RWPE2 (cell line): ENCODE data around the gene CTNNA1.
"Not testable (repeated sequence)": the region's sequence is repeated elsewhere in the genome, so short reads cannot be mapped to it uniquely, and the experiment has no call there.

Source experiments
- ATAC-seq: fragments of 200-7000 bp; cut with Tn5 transposase; 3 replicates; pipeline ENCODE4 v1.9.1; 2021; ENCODE audit warnings: low read depth
- DNase-seq: peaks from one replicate; pipeline ENCODE4 v3.0.0-alpha.2; 2020; ENCODE audit warnings: low spot score
- H3K27ac ChIP-seq: fragments of 450-650 bp; 2 replicates; pipeline ENCODE4 v1.5.1; 2017; ENCODE audit warnings: mild to moderate bottlenecking; ENCODE audit not compliant: poor library complexity, severe bottlenecking
- H3K27me3 ChIP-seq: fragments of 250-450 bp; sonication (Bioruptor Pico); 2 replicates; pipeline ENCODE4 v1.5.1; 2021; ENCODE audit warnings: mild to moderate bottlenecking, moderate library complexity; ENCODE audit not compliant: insufficient read depth, poor library complexity, severe bottlenecking
- H3K36me3 ChIP-seq: fragments of 250-450 bp; sonication (Bioruptor Pico); 2 replicates; pipeline ENCODE4 v1.5.1; 2020; ENCODE audit warnings: low read depth, mild to moderate bottlenecking, moderate library complexity
- H3K4me1 ChIP-seq: fragments of 250-450 bp; sonication (Bioruptor Pico); 2 replicates; pipeline ENCODE4 v1.5.1; 2021; ENCODE audit warnings: mild to moderate bottlenecking, moderate library complexity; ENCODE audit not compliant: insufficient read depth, poor library complexity, severe bottlenecking
- H3K4me3 ChIP-seq: fragments of 250-450 bp; sonication (Bioruptor Pico); 2 replicates; pipeline ENCODE4 v1.5.1; 2021; ENCODE audit warnings: mild to moderate bottlenecking, moderate library complexity; ENCODE audit not compliant: severe bottlenecking
- H3K9me3 ChIP-seq: fragments of 250-450 bp; sonication (Bioruptor Pico); 2 replicates; pipeline ENCODE4 v1.5.1; 2021; ENCODE audit warnings: mild to moderate bottlenecking, moderate library complexity; ENCODE audit not compliant: severe bottlenecking
- TF ChIP-seq, protein P1 (sequence below): fragments of 450-650 bp; IDR thresholded peaks from one replicate; pipeline ENCODE4 v1.5.1; 2017; ENCODE audit warnings: mild to moderate bottlenecking, moderate library complexity; ENCODE audit not compliant: poor library complexity, severe bottlenecking

CTNNA1 gene

DNA sequence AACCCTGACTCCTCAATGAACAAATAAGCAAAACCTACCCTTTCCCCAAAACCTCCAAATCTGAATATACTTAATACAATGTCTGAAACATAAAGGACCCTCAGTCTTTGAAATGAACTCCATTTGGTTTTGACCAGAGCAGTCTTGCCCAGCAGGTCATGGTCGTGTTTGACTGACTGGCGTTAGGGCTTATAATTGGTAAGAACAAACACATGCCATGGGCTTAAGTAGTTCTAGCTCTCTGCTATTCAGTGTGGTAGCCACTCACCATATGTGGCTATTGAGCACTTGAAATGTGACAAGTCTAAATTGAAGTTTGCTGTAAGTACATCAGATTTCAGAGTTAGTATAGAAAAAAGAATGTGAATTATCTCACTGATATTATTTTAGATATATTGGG lies 79.9 kb downstream of the CTNNA1 start:
- Histone ChIP-seq H3K36me3 (peaks cover 57% of the 10 kb centered on the region), H3K4me3 (no peak overlapping the region), H3K27ac (no peak overlapping the region), H3K4me1 (no peaks in the 10 kb centered on the region), H3K9me3 (peaks cover 7% of the 10 kb centered on the region), H3K27me3 (no peaks in the 10 kb centered on the region)
- ATAC-seq (no peak), DNase-seq (no peak)
- TF ChIP-seq, protein P1, sequence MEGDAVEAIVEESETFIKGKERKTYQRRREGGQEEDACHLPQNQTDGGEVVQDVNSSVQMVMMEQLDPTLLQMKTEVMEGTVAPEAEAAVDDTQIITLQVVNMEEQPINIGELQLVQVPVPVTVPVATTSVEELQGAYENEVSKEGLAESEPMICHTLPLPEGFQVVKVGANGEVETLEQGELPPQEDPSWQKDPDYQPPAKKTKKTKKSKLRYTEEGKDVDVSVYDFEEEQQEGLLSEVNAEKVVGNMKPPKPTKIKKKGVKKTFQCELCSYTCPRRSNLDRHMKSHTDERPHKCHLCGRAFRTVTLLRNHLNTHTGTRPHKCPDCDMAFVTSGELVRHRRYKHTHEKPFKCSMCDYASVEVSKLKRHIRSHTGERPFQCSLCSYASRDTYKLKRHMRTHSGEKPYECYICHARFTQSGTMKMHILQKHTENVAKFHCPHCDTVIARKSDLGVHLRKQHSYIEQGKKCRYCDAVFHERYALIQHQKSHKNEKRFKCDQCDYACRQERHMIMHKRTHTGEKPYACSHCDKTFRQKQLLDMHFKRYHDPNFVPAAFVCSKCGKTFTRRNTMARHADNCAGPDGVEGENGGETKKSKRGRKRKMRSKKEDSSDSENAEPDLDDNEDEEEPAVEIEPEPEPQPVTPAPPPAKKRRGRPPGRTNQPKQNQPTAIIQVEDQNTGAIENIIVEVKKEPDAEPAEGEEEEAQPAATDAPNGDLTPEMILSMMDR: no peak

DNA sequence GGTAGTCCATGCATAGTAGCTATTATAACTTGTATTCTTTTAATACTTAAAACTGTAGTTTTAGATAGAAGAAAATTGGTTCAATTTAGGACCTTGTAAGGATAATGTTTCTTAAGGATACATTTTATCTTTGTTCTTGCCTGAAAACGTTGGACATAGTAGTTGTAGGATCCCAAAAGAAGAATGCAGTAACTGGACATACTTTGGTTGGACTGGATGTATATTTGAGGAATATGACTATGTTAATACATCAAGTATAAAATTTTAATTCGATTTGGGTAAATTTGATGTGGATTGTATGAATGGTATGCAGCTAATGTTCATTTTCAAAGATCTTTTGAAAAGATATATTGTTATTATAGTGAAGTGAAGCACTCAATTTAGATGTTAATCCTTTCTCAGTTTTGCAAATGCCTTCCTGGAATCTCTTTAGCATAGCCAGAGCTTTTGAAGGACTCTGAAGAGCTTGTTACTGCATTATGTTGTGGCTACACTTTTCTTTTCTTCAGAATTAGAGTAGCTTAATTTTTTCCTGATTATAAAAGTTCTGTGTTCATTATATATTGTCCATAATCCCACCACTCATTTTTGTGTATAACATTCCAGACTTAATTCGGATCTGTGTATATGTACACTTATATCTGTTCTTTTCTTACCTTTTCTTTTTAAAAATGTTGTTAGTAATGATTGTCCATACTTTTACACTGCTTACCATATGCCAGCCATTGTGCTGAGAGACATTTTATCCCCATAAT lies 80.7 kb downstream of the CTNNA1 start:
- Histone ChIP-seq H3K4me3 (no peak overlapping the region), H3K27ac (no peak overlapping the region), H3K9me3 (peaks cover 7% of the 10 kb centered on the region), H3K27me3 (no peaks in the 10 kb centered on the region), H3K4me1 (no peaks in the 10 kb centered on the region), H3K36me3 (peaks cover 54% of the 10 kb centered on the region)
- TF ChIP-seq, protein P1: no peak
- ATAC-seq: no peak
- no peak for DNase-seq

DNA sequence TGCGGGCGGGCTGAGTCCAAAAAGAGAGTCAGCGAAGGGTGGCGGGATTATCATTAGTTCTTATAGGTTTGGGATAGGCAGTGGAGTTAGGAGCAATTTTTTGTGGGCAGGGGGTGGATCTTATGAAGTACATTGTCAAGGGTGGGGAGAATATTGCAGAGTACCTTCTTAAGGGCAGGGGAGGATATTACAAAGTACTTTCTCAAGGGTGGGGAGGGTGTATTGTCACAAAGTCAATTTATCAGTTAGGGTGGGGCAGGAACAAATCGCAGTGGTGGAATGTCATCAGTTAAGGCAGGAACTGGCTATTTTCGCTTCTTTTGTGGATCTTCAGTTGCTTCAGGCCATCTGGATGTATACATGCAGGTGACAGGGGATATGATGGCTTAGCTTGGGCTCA lies 81.6 kb downstream of the CTNNA1 start:
- H3K4me3 ChIP-seq, DNase-seq, ATAC-seq, H3K4me1 ChIP-seq, H3K27me3 ChIP-seq, H3K9me3 ChIP-seq, H3K27ac ChIP-seq: not testable (repeated sequence)
- peaks cover 48% of the 10 kb centered on the region for H3K36me3 ChIP-seq

DNA sequence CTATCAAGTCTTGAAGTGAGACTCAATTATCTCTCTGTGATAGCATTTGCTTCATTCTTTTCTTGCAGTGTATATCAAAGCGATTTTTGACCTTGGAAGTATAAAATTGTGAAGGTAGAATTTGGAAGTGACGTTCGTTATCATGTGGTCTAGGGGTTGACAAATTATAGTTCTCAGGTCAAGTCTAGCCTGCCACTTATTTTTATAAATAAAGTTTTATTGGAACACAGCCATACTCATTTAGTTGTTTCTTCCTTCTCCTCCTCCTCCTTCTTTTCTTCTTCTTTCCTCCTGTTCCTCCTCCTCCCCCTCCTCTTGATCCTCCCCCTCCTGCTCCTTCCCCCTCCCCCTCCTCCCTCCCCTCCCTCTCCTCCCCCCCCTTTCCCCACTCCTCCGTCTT lies 83.9 kb downstream of the CTNNA1 start:
- TF ChIP-seq, protein P1: no peak
- DNase-seq: no peak
- Histone ChIP-seq H3K27me3 (no peaks in the 10 kb centered on the region), H3K4me1 (peaks cover under 1% of the 10 kb centered on the region), H3K36me3 (peaks cover 41% of the 10 kb centered on the region), H3K27ac (no peak overlapping the region), H3K4me3 (no peak overlapping the region), H3K9me3 (peaks cover 7% of the 10 kb centered on the region)
- ATAC-seq: no peak

DNA sequence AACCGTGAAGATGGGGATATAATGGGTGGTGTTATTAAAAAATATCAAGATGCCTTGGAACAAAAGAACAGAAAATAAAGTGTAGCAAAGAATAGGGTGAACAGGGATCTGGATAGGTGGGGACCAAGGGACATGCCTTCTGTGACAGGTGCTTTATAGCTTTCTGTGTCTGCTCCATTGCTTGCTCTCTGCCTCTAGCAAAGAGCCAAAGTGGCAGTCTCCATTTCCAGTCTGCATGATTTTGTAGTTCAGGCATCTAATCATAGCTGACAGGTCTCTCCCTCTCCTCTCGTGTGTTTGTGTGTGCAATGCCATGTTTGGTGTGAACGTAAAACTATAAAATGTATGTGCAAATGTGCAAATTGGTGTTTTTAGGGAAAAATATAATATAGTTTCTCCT lies 86.9 kb downstream of the CTNNA1 start:
- H3K27me3 ChIP-seq: no peaks in the 10 kb centered on the region
- H3K4me3 ChIP-seq: no peak overlapping the region
- H3K9me3 ChIP-seq: no peaks in the 10 kb centered on the region
- H3K4me1 ChIP-seq: peaks cover 30% of the 10 kb centered on the region
- no peak overlapping the region for H3K27ac ChIP-seq
- ATAC-seq (no peak), DNase-seq (no peak)
- TF ChIP-seq, protein P1: no peak
- H3K36me3 ChIP-seq: peaks cover 19% of the 10 kb centered on the region
